ENCODE results near the gene TIMM9.

- TF ChIP-seq CTCF (IDR thresholded peaks at IDR 0.05) (no peak), POLR2A (IDR thresholded peaks at IDR 0.05) (no peak)
These were observed 28.8 kb downstream of the TIMM9 start for GRCh38 chr14:58398495-58398894.
